ENCODE measurements around the gene LINGO4.

Gene LINGO4

DNA sequence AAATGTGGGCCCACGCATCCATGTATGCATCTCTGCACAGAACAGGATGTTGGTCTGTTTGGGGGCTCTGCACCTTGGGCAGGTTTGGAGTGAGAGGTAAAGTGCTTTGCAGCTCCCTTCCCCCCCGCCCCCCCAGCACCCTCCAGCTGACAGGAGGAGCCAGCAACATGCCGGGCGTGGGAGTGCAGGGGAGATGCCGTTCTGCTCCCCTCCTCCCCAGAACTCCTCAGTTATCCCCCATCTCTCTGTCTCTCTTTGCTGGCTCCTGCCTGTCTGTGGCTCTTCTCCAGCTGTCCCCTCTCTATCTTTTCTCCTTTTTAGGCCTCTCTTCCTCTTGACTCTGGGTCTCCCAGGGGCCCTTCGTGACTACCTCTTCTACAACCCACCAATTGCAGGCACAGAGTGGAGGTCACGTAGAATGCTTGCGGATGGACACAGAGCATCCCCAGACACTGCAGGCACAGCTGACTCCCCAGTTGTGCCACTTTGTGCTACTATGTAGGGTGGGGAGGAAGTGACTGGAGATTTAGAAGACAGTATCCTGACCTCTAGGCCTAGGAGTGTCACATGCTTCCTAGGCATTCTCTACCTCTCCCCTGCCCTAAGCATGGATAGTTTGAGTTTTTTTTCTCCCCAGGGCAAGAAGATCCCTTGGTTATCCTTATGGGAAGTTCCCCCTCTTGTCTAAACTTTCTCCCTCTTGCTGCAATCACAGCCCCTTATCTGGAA is 28.1 kb upstream of the LINGO4 start:
- no peak for DNase-seq

DNA sequence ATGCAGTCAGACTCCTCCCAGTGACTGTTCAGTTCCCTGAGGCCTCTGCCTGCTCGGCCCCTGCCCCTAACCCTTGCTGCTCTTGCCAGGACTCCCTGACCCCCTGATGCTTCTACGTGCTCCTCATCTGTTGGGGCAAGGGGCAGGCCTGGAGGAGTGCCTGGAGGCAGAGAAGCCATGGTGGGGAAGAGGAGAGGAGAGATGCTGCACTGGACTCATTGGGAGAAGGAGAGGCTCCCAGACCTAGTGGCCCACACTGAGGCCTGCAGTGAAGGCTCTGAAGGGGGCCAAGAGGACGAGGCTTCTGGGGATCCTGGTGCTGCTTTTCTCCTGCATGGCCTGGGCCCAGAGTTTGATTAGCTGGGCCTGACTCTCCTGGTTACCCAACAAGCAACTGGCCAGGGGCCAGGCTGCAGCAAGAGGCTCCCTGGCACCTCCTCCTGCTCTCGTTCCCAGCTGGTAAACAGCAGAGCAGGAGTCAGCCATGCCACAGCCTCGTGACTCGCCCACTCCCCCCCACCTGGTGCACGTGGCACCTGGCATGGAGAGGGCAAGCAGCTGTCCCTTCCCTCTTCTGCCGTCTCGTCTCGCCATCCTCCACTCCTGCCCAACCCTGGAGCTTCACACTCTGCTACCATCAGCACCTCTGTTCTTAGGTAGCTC is 27.2 kb upstream of the LINGO4 start:
- peak; percentile 1 to 38 for DNase-seq

DNA sequence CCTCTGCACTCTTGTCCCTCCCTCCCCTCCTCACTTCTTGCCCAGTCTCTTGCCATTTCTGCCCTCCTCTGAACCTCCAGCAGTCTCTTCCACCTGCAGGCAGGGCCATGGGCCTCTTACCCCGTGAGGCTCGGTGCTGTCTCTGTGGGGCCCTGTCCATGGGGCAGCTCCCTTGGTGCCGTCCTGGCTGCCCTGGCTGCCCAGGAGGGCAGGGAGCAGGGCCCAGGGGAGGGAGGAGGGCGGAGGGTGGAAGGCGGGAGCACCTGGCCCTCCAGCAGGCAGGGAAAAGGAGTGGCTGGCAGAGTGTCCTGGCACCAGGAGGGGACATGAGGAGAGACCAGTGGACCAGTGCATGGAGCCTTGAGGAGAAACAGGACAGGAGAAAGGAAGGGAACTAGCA is 26.4 kb upstream of the LINGO4 start, which contains the start of gene RORC:
Gene RORC, minus strand, starts transcription at position 198 of the 400 bp plus-strand sequence. Its CDS starts 38 bp downstream, at position 160.
- no peak for DNase-seq

DNA sequence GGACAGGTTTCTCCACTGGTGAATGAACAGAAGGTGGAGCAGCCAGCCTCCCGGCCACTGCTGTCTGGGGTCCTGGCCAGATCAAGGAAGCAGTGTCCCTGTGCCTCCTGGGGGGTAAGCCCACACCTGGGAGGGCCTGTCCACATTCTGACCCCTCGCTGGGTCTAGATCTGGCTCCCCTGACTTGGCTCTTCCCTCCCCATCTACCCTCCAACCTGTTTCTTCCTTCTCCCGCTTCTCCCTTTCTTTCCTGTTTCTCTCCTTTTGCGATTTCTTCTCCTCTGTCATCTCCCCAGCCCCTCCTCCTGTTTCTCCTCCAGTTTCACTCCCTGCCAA is 26.0 kb upstream of the LINGO4 start:
- no peak for DNase-seq

DNA sequence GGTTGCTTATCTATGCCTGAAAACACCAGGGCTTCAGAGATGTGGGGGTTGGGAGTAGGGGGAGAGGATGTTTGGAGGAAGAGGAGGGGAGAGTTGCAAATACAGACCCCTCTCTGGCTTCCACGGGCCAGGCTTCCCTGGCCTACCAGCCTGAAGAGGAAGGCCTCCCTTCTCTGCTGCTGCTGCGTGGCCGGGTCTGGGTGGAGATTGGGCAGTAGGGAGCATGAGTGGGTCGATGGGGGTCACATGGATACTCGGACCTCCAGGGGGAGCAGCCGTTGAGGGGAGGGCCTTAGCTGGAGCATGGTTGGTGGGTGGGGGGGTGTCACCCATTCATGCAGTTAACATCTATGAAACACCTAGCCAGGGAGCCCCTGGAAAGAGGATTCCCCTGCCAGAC is 24.8 kb upstream of the LINGO4 start:
- no peak for DNase-seq

DNA sequence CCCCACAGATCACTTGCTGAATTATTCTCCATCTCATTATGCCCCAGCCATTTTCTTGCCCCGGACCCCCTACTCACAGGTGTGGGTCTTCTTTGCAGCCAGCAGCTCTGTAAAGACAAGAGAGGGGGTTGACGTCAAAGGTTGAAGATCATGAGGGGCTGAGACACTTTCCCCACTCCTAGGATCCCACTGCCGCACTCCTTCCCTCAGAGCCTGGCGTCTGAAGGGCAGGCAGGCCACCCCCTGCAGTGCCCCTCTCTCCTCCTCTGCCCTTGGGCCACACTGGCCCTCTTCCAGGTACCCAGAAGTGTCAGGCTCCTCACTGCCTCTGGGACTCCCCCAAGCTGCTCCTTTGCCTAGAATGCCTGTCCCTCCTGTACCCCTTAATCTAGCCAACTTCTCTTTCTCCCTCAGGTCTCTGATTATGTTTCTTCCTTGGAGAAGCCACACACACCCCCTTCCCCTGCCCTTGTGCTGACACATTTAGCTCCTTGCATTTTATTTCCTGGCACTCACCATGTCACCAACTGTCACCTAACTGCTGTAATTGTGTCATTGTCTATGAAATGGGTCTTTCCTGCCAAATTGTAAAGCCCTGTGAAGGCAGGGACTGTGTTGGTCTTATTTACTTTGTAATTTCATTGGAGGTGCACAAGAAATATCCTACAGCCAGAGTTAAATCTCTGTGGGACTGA is 24.3 kb upstream of the LINGO4 start:
- DNase-seq: no peak

DNA sequence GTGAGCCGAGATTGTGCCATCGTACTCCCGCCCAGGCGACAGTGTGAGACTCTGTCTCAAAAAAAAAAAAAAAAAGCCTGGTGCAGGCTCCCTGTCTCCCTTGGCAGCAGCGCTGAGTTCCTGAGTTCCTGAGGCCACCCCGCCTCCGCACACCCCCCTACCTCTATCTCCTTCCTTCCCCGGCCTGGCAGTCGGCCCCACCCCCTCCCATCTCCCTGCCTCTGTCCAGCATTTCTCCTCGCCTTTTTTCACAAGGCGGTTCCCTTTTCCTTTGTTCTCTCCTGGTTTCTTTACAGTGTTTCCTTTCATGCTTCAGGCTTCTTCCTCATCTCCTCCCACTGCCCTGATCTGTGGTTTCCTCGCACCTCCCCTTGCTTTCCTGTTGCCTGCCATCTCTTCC is 23.7 kb upstream of the LINGO4 start:
- DNase-seq: no peak

DNA sequence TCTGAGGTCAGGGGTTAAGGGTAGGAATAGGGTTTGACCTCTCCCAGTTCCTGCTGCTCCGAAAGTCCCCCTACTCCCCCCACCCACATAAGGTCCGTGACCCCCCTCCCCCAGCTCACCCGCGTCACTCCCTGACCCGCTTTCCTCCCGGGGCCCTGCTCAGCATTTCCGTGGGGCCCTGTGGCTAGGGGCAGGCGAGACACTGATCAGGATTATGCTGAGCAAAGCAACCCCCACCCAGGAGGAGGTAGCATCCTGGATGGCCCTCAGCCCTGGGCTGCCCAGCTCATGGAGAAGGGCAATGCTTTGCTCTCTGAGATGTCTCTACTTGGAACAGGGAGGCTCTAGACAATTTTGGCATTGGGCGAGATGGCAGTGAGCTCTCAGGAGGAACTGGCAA is 22.6 kb upstream of the LINGO4 start:
- DNase-seq: no peak

DNA sequence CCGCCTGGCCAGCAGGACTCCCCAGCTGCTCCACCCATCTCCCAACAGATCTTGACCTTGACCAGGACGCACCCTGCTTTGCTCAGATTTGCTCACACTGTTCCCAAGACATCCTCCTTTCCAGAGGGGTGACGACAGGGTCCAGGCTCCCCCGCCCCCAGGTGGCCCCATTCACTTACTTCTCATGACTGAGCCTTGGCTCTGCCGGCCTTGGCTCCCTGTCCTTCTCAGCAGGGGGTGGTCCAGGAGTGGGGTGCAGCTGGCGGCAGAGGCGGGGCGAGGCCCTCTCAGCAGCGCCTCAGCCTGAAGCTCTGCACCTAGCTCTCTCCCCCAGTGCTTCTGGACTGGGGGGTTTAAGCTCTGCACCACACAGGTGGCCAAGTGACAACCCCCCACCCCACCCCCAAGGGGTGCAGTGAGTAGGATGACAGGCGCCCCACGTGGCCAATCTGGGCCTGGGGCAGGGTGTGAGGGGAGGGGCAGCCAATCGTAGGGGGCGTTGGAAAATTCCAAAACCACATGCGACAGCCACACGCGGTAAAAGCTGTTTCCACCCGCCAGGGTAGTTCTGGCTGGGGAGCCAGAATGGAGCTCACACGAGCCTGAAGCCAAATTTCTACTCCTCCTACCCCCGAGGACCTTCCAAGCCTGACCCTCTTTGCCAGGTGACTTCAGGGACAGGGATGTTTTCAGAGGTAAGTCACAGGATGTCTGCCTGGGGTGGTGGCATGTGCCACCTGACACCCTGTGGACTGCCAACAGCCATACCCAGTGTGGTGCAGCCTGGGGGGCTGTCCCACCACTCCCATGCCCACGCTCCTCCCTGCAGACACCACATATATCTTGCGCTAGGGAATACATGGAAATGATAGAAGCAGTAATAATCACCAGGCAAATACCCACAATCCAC is 20.8 kb upstream of the LINGO4 start:
- peak in 1 of 2 experiments; percentile 15 for DNase-seq

DNA sequence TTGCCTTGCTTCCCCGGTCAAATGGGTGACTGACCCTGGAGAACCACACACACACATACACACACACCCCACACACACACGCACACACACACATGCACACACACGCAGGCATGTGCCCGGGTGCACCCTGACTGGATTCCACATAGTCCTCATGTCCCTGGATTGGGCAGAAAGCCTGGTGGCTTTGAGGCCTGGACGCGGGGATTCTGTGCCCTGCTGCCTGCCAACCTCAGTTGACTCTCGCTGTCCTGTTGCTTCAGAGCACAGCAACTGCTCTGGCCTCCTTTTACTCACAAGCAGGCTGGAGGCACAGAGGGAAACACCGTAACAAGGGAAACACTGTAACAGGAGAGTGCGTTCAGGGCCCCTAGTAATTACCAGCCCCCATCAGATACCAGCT is 20.0 kb upstream of the LINGO4 start:
- DNase-seq: no peak

DNA sequence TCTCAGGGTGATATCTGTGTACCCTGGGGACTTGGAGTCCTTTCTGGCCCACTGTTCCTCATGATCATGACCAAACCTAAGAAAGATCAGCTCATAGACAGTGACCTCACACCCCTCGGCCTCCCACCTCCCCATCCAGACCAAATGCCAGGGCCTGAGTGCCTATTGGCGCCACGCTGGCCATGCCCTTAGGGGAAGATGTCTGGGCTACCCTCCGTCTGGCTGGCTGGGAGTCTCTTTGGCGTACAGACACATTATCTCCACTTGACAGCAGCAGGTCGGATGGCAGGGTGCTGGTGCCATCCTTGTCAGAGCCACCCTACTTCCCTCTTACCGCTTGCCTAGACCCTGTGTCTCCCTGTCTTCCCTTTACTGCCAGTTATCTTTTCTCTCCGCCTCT is 18.0 kb upstream of the LINGO4 start:
- no peak for DNase-seq

DNA sequence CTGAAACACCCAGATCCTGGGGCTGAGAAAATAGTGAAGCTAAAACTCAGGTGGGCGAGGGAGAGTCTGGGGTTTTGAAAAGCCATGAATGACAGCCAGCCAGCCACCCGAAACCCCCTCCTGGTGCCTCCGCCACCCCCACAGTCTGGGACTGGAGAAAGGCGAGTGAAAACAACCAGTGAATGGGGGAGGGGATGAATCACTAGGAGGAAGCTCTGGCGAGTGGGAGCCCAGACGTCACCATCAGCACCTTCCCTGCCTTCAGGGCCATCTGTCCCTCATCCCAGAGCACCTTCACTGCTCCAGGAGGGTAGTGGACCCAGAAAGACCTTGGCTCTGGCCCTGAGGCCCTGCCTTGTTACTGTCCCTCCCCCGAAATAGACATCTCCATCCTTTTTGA is 17.2 kb upstream of the LINGO4 start:
- no peak for DNase-seq

DNA sequence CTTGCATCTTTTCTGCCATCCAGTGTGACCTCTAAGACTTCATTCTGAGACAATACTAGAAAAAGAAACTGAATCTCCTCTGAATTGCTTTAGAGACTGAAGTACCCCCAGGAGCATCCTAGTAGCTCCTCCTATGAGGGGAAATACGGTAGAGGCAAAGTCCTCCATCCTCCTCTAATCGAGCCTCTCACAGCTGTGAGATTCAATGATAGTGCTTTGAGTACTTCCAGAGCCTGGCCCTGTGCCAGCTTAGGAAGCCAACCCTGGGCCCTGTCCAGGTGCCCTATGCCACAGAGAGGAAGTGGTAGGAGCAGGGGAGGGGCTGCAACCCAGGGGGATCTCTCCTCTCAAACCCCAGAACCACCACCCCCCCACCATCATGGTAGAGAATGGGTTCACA is 15.7 kb upstream of the LINGO4 start:
- DNase-seq: peak; percentile 19 to 48

DNA sequence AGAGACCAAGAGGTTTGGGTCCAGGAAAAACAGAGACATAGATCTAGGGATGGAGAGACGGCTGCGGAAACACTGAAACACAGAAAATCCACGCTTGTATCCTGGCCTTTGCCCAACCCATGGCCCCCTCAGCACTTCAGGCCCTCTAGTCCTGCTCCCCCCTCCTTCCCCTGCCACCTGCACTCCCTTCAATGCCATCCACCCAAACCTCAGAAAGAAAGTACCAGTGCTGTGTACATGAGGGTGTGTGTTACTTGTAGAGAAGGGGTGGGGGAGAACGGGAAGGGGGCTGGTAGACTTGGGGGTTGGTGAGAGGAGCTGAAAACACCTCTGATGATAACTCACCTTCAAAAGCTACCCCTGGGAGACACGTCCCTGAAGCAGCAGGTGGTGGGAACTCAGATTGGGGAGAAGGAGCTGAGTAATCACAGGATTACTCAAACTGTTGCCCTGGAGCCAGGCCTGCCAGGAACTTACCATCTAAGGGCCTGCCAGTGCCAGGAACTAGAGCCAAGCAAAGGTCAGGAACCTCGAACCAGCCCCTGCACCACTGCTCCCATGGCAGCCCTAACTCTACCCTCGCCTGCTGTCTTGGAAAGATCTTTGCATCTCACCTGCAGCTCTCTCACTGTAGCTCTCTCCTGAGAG is 14.9 kb upstream of the LINGO4 start:
- DNase-seq: no peak

DNA sequence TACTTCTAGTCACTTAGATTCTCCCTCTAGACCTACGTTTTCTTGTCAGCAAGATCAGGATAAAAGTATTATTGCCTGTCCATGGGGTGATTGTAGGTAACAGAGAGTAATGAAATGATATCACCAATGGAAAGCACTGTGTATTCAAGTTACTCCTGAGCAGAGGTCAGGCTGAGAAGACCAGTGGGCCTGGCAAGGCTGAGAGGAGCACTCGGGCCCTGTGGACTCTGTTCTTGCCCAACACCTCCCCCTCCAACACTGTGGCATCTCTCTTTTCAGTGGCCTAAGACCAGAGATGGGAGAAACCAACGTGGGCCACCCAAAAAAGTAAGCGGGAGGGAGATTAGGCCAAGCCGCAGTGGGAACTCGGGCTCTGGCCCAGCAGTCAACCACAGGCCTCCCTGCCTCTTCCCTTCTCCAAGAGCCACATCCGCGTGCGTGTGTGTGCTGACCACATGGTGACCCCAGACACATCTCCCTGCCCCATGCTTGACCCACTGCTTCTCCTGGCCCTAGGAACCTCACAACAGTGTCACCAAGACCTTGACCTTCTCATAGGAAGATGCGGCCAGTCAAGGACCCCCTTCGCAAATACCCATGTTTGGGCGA is 14.1 kb upstream of the LINGO4 start:
- DNase-seq: no peak

DNA sequence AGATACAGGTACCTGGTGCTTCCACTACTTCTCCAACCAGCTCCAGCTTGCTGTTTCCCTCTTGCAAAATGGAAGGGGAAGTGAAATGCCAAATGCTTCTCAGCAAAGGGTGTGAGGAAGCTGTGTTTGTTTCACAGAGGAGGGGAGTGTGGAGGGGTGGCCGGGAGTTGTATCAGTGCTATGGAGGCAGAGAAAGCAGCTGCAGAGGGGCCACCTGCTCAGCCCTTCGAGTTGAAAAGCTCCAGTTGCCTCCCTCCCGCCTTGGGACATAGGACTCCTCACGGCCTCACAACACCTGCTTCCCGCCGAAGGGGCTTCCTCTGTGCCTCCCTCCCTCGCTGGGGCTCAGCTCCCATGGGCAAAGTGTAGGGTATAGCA is 12.1 kb upstream of the LINGO4 start:
- DNase-seq: no peak

DNA sequence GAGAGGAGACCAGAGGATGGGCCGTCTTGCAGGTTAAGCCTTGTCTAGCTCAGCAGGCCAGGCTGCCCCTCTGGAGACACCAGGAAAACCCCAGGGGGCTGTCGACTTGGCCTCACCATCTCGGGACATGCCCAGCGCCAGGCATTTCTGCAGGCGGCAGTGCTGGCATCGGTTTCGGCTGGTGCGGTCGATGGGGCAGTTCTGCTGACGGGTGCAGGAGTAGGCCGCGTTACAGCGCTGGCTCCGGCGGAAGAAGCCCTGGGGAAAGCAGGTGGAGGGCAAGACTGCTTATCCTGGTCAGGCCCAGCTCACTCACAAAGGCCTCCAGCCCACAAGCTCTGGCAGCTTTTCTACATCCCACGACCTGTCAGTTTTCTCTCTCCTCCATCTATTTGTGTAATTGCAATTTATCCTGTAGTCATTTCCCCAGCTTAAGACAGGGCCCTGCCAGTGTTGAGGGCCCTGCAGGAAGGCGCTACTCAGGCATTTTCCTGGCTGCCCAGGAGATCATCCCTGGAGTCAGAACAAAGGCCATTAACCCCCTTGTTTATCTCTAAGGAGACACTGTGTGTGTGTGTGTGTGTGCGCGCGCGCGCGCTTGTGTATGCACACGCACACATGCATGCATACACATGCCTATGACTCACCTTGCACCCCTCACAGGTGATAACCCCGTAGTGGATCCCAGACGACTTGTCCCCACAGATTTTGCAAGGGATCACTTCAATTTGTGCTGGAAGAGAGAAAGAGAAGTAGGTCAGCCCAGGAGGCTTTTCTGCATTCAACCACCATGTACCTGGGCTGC is 11.5 kb upstream of the LINGO4 start:
- no peak for DNase-seq

DNA sequence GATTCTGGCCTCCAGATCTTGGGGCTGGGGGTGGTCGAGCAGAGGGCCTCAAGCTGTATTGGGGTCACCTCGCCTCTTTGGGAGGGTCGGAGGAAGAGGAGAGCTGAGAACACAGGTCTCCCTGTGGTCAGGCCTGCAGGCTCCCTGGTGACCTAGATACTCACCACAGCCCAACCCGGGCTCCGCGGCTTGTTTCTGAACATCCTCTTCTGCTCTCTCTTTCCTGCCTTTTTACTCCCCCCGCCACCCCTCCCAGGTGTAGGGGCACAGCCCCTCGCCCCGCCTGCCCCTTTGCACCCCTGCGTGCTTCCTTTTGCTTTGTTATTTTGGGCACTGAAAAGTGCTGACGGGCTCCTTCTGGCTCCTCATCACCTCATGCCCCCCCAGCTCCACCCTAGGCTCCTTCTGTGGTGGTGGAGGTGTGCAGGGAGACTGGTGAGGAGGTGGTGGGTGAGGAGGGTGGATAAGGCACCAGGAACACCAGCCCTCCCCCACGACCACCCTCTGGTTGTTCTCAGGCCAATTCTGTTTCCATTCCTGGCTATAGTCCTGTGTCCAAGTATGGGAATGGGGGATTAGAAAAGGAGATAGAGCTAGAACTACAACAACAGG is 10.6 kb upstream of the LINGO4 start:
- no peak for DNase-seq

DNA sequence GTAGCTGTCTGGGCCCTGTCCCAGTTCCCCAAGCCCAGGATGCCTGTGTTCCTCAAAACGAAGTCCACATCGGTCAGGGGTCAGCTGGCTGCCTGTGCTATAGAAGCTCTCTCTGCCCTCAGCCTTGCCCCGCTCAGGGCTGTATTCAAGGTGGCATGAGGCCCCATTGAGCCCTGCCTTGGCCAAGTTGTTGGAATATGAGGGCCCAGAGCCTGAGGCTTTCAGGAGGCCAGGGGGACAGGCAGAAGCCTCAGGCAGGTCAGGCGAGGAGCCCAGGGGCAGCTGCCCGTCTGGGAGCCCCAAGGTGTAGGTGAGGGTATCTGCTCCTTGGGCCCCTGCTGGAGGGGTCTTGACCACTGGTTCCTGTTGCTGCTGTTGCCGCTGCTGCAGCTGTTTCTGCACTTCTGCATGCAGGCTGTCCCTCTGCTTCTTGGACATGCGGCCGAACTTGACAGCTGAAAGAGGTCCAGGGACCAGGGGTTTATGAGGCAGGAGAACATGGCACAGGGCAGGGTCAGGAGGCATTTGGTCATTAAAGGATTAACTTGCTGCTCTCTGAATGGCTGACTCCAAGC is 9.8 kb upstream of the LINGO4 start:
- no peak for DNase-seq

DNA sequence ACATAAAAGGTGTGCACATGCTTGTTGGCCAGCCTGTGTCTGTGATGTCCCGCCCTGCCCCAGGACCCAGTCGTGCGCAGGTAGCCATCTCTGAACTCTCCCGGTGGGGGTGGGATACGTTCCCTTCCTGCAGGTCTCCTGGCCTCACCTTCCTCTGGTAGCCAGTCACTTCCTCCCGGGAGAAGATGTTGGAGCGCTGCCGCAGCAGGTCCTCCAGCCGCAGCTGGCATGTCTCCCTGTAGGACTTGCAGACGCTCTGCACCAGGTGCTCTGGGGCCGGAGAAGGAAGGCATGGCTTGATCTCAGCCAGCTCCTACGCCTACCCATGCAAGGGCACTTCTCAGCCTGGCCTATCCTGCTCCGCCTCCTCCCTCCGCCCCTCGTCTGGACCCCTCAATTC is 9.2 kb upstream of the LINGO4 start:
- DNase-seq: no peak
